ENCODE measurements around the gene CD34. TPM values are rescaled to one million over a fixed set of nuclear protein-coding genes. Genes with fewer than 3 reads are reported as not detected.
"Not testable (repeated sequence)": the region's sequence is repeated elsewhere in the genome, so short reads cannot be mapped to it uniquely, and the experiment has no call there.

CD34 gene
- total RNA-seq, 3 donors from 2014 or later = 15.7 to 80.6 (median 22.2) TPM

GRCh38 chr1:207926984-207927383 lies 16.1 kb upstream of the CD34 start:
- TF ChIP-seq POLR2AphosphoS5 (IDR thresholded peaks at IDR 0.05) (no peak), CTCF (IDR thresholded peaks at IDR 0.05) (no peak), POLR2A (IDR thresholded peaks at IDR 0.05) (no peak)
- H3K4me3 ChIP-seq = no peak overlapping the region

GRCh38 chr1:207925969-207926368 lies 15.0 kb upstream of the CD34 start:
- intact Hi-C loops (cut with DNase I; ENCODE audit: low total_unique reads); H3K36me3 ChIP-seq; DNase-seq (ENCODE audit: low spot score in 2 of 2); H3K27me3 ChIP-seq; H3K4me1 ChIP-seq; H3K4me3 ChIP-seq: not testable (repeated sequence)
- H3K9me3 ChIP-seq = peaks cover 0 to 10% of the 10 kb centered on the region in 2 donors
- H3K27ac ChIP-seq = peak overlapping the region in 1 of 2 donors; percentile 71

More at GRCh38 chr1:207926984-207927383, 16.1 kb upstream of the CD34 start:
- DNase-seq (ENCODE audit: low spot score in 2 of 2) = no peak
- Histone ChIP-seq H3K27ac (no peak overlapping the region), H3K4me1 (no peaks in the 10 kb centered on the region), H3K9me3 (peaks cover 0 to 10% of the 10 kb centered on the region in 2 donors), H3K27me3 (no peaks in the 10 kb centered on the region), H3K36me3 (no peaks in the 10 kb centered on the region)
- intact Hi-C loops (cut with DNase I; ENCODE audit: low total_unique reads) = no loop called here

- intact Hi-C loops (cut with DNase I; ENCODE audit: low total_unique reads) = no loop called here
Measured at GRCh38 chr1:207925210-207925609, 14.3 kb upstream of the CD34 start.

GRCh38 chr1:207923561-207923960 lies 12.6 kb upstream of the CD34 start:
- H3K4me1 ChIP-seq = no peaks in the 10 kb centered on the region
- TF ChIP-seq POLR2AphosphoS5 (IDR thresholded peaks at IDR 0.05) = no peak
- TF ChIP-seq CTCF (IDR thresholded peaks at IDR 0.05) = no peak
- no peak for TF ChIP-seq POLR2A (IDR thresholded peaks at IDR 0.05)
- intact Hi-C loops (cut with DNase I; ENCODE audit: low total_unique reads) = no loop called here

More at GRCh38 chr1:207925210-207925609, 14.3 kb upstream of the CD34 start:
- H3K4me3 ChIP-seq = no peak overlapping the region
- H3K36me3 ChIP-seq = no peaks in the 10 kb centered on the region
- peak; percentile 72 to 82 for DNase-seq (ENCODE audit: low spot score in 2 of 2)
- peaks cover 0 to 5% of the 10 kb centered on the region in 2 donors for H3K9me3 ChIP-seq
- H3K4me1 ChIP-seq = no peaks in the 10 kb centered on the region
- no peak for TF ChIP-seq CTCF (IDR thresholded peaks at IDR 0.05)
- no peak for TF ChIP-seq POLR2A (IDR thresholded peaks at IDR 0.05)
- no peak for TF ChIP-seq POLR2AphosphoS5 (IDR thresholded peaks at IDR 0.05)
- peak overlapping the region; percentile 71 to 82 for H3K27ac ChIP-seq
- H3K27me3 ChIP-seq = no peaks in the 10 kb centered on the region

GRCh38 chr1:207923121-207923520 lies 12.2 kb upstream of the CD34 start:
- intact Hi-C loops (cut with DNase I; ENCODE audit: low total_unique reads) = no loop called here
- DNase-seq (ENCODE audit: low spot score in 2 of 2) = no peak
- H3K36me3 ChIP-seq = no peaks in the 10 kb centered on the region
- H3K4me1 ChIP-seq = no peaks in the 10 kb centered on the region
- TF ChIP-seq POLR2A (IDR thresholded peaks at IDR 0.05) = no peak
- no peak for TF ChIP-seq POLR2AphosphoS5 (IDR thresholded peaks at IDR 0.05)
- no peak for TF ChIP-seq CTCF (IDR thresholded peaks at IDR 0.05)
- H3K27me3 ChIP-seq = no peaks in the 10 kb centered on the region
- no peak overlapping the region for H3K4me3 ChIP-seq
- H3K27ac ChIP-seq = peak overlapping the region; percentile 29 to 82
- no peaks in the 10 kb centered on the region for H3K9me3 ChIP-seq

More at GRCh38 chr1:207923561-207923960, 12.6 kb upstream of the CD34 start:
- Histone ChIP-seq H3K9me3 (no peaks in the 10 kb centered on the region), H3K27ac (no peak overlapping the region), H3K36me3 (no peaks in the 10 kb centered on the region), H3K4me3 (no peak overlapping the region), H3K27me3 (no peaks in the 10 kb centered on the region)
- no peak for DNase-seq (ENCODE audit: low spot score in 2 of 2)

GRCh38 chr1:207922554-207922953 lies 11.6 kb upstream of the CD34 start:
- Histone ChIP-seq H3K4me3 (no peak overlapping the region), H3K27me3 (no peaks in the 10 kb centered on the region), H3K4me1 (no peaks in the 10 kb centered on the region), H3K27ac (peak overlapping the region; percentile 29 to 82), H3K36me3 (no peaks in the 10 kb centered on the region), H3K9me3 (no peaks in the 10 kb centered on the region)
- TF ChIP-seq POLR2A (IDR thresholded peaks at IDR 0.05) (no peak), CTCF (IDR thresholded peaks at IDR 0.05) (no peak), POLR2AphosphoS5 (IDR thresholded peaks at IDR 0.05) (no peak)
- no peak for DNase-seq (ENCODE audit: low spot score in 2 of 2)
- intact Hi-C loops (cut with DNase I; ENCODE audit: low total_unique reads) = no loop called here
